SK-N-SH (cell line): ENCODE results near the gene ZNF467. TPM values are rescaled to one million over a fixed set of nuclear protein-coding genes. Genes with fewer than 3 reads are reported as not detected.

Experiments
- CTCF ChIA-PET: fragments of 300-600, 350-600 bp; formaldehyde crosslinking; extraction: SDS; loops from one replicate; lab custom pipeline; 2021; lab: Yijun Ruan, JAX
- POLR2A ChIA-PET: fragments of 350-600 bp; sonication (Branson Sonifier 250); formaldehyde crosslinking; extraction: SDS; loops from one replicate; lab custom pipeline; 2020; ENCODE audit warnings: antibody characterized with exemption, inconsistent platforms; lab: Yijun Ruan, JAX
- DNase-seq: peaks from one replicate; pipeline ENCODE4 v3.0.0; 2012
- H2AFZ ChIP-seq: fragments of 200-600 bp; sonication (generic); 2 replicates; pipeline ENCODE4 v1.8.1; 2016; ENCODE audit warnings: antibody characterized with exemption, mild to moderate bottlenecking, low read depth
- H3F3A ChIP-seq: fragments of 200-600 bp; sonication (generic); replicated peaks from 2 replicates; pipeline ENCODE3; 2016; ENCODE audit warnings: antibody characterized with exemption, mild to moderate bottlenecking; ENCODE audit not compliant: insufficient read depth
- H3K27ac ChIP-seq, 2 experiments: fragments of 200-500 bp in 1 of 2; fragments of 200-600 bp in 1 of 2; sonication (Bioruptor generic) in 1 of 2; sonication (generic), shearing (Covaris generic) in 1 of 2; 2 replicates each; pipeline versions ENCODE4 v1.5.1 to v1.6.1; 2014 to 2016; ENCODE audit warnings: low read depth in 2 of 2, inconsistent platforms in 1 of 2, low read length in 1 of 2, mild to moderate bottlenecking in 1 of 2, mixed read lengths in 1 of 2
- H3K27me3 ChIP-seq: fragments of 200-600 bp; sonication (generic), shearing (Covaris generic); 2 replicates; pipeline ENCODE4 v1.6.1; 2016; ENCODE audit warnings: mixed run types; ENCODE audit not compliant: insufficient read depth
- H3K36me3 ChIP-seq, 2 experiments: fragments of 200-500 bp in 1 of 2; fragments of 200-600 bp in 1 of 2; sonication (Bioruptor generic) in 1 of 2; sonication (generic) in 1 of 2; replicated peaks in 1 of 2; 2 replicates each; pipeline versions ENCODE3 to v1.5.1; 2014 to 2016; ENCODE audit warnings: low read length in 1 of 2, mild to moderate bottlenecking in 1 of 2; ENCODE audit not compliant: insufficient read depth in 2 of 2, control insufficient read depth in 1 of 2
- H3K4me1 ChIP-seq, 2 experiments: fragments of 200-500 bp in 1 of 2; fragments of 200-600 bp in 1 of 2; sonication (Bioruptor generic) in 1 of 2; sonication (generic), shearing (Covaris generic) in 1 of 2; 2 replicates each; pipeline versions ENCODE4 v1.5.1 to v1.6.1; 2014 to 2016; ENCODE audit warnings: low read depth in 1 of 2, low read length in 1 of 2, mixed run types in 1 of 2; ENCODE audit not compliant: insufficient read depth in 2 of 2, control insufficient read depth in 1 of 2
- H3K4me2 ChIP-seq: fragments of 200-600 bp; sonication (generic), shearing (Covaris generic); 2 replicates; pipeline ENCODE4 v1.6.1; 2017; ENCODE audit warnings: mixed run types
- H3K4me3 ChIP-seq, 2 experiments: fragments of 200-500 bp in 1 of 2; fragments of 200-600 bp in 1 of 2; sonication (Bioruptor generic) in 1 of 2; sonication (generic), shearing (Covaris generic) in 1 of 2; 2 replicates each; pipeline versions ENCODE4 v1.5.1 to v1.8.1; 2014 to 2016; ENCODE audit warnings: low read depth in 2 of 2, inconsistent platforms in 1 of 2, low read length in 1 of 2, mild to moderate bottlenecking in 1 of 2, mixed read lengths in 1 of 2, moderate library complexity in 1 of 2
- H3K79me2 ChIP-seq: fragments of 200-600 bp; sonication (generic); 2 replicates; pipeline ENCODE4 v1.8.1; 2017; ENCODE audit warnings: mild to moderate bottlenecking; ENCODE audit not compliant: insufficient read depth
- H3K9ac ChIP-seq: fragments of 200-600 bp; sonication (generic); 2 replicates; pipeline ENCODE4 v1.6.1; 2017; ENCODE audit warnings: mixed run types
- H3K9me2 ChIP-seq: fragments of 200-600 bp; sonication (generic); 2 replicates; pipeline ENCODE4 v1.6.1; 2017; ENCODE audit warnings: mixed run types
- H3K9me3 ChIP-seq: fragments of 200-600 bp; sonication (generic); 2 replicates; pipeline ENCODE4 v1.6.1; 2017; ENCODE audit warnings: mixed run types, mild to moderate bottlenecking, moderate library complexity
- H4K20me1 ChIP-seq: fragments of 200-600 bp; sonication (generic); 2 replicates; pipeline ENCODE4 v1.6.1; 2017; ENCODE audit warnings: mild to moderate bottlenecking, mixed run types; ENCODE audit not compliant: insufficient read depth
- EP300 ChIP-seq, 2 experiments: IDR thresholded peaks; 2 replicates each; pipeline versions ENCODE4 v1.4.0 to v1.6.1; 2012; ENCODE audit warnings: borderline replicate concordance in 1 of 2, low read depth in 1 of 2, low read length in 1 of 2
- FOXJ3 ChIP-seq: sonication (generic); formaldehyde crosslinking; IDR thresholded peaks from 2 replicates; pipeline ENCODE4 v1.5.1; 2020; ENCODE audit warnings: mild to moderate bottlenecking, missing genetic modification reagents
- MEF2A ChIP-seq: IDR thresholded peaks from 2 replicates; pipeline ENCODE4 v1.4.0; 2012; ENCODE audit warnings: low read depth, borderline replicate concordance
- MXI1 ChIP-seq: IDR thresholded peaks from 2 replicates; pipeline ENCODE4 v1.6.1; 2012; ENCODE audit warnings: mild to moderate bottlenecking, low read depth, low read length, improper control_type of control experiment
- NFIC ChIP-seq: IDR thresholded peaks from 2 replicates; pipeline ENCODE4 v1.4.0; 2012; ENCODE audit warnings: borderline replicate concordance
- RXRA ChIP-seq: IDR thresholded peaks from 2 replicates; pipeline ENCODE4 v1.4.0; 2012; ENCODE audit warnings: low read depth, mild to moderate bottlenecking, borderline replicate concordance
- SIN3A ChIP-seq: IDR thresholded peaks from 2 replicates; pipeline ENCODE4 v1.6.1; 2012; ENCODE audit warnings: low read depth, mild to moderate bottlenecking, low read length, moderate library complexity, borderline replicate concordance
- SMC3 ChIP-seq: IDR thresholded peaks from 2 replicates; pipeline ENCODE4 v1.6.1; 2012; ENCODE audit warnings: low read depth, low read length, improper control_type of control experiment
- YY1 ChIP-seq: IDR thresholded peaks from 2 replicates; pipeline ENCODE4 v1.4.0; 2012; ENCODE audit warnings: low read depth, mild to moderate bottlenecking
- WGBS: methylation state at CpG from one replicate; pipeline ENCODE4 v1.1.6; 2017; ENCODE audit warnings: low lambda C conversion rate; 5-methylcytosine and 5-hydroxymethylcytosine counted together
- polyA plus RNA-seq, 3 experiments: library from polyadenylated mRNA; depleted of rRNA; stranded (reverse); fragments of >200 nt; gene quantifications; 2 replicates each; pipeline ENCODE4 v1.2.3, GENCODE V29; 2012
- TF ChIP-seq, protein P1 (sequence below): IDR thresholded peaks from 2 replicates; pipeline ENCODE4 v1.6.1; 2012; ENCODE audit warnings: mild to moderate bottlenecking, low read depth, low read length, moderate library complexity
- TF ChIP-seq, protein P2 (sequence below): IDR thresholded peaks from 2 replicates; pipeline ENCODE4 v1.4.0; 2012; ENCODE audit warnings: low read depth, borderline replicate concordance
- TF ChIP-seq, protein P3 (sequence below): fragments of 150-350 bp; IDR thresholded peaks from 2 replicates; pipeline ENCODE4 v1.6.1; 2017; ENCODE audit warnings: antibody characterized with exemption, low read length, low read depth, borderline replicate concordance
- TF ChIP-seq, protein P4 (sequence below): IDR thresholded peaks from 2 replicates; pipeline ENCODE4; 2012

ZNF467 gene
- polyA plus RNA-seq, 1 of the 3 experiments (the other 2 are of a cell fraction), result 4.1 TPM

DNA sequence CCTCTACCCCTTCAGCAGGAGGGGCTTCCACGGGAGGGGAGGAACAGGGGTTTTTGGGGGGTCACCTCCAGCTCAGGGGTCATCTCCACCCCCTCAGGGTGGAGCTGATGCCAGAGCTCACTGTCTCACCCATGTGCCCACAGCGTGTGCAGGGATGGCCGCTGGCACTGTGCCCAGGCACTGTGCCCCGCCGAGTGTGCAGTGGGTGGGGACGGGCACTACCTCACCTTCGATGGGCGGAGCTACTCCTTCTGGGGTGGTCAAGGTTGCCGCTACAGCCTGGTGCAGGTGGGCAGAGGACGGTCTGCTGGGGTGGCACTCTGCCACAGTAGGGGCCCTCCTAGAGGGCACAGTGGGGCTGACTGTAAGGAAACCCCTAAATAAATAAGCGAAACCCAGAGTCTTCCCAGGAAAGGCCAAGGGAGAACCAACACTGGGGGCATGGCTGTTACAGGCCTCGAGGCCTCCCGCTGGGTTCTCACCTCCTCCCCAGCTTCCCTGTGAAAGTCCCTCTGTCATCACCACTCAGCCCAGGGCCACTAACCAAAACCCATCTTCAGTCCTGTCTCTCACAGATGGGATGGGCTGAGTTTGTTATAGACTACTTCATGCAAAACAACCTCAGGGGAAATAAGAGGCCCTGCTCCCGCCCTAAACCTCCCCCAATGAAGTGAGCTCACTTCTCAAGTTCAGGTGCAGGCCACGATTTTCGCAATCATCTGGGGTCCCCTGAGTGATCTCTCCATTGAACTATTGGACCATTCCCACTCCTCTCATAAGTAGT is 7.4 kb upstream of the ZNF467 start:
- no peak overlapping the region for H3K4me3 ChIP-seq
- H3K4me2 ChIP-seq, result no peak overlapping the region
- H3K4me1 ChIP-seq, result peaks cover 0 to 37% of the 10 kb centered on the region in 2 experiments; a peak in 1 of 4 replicates
- 79% methylated on average over 8 of the region's 16 CpGs for WGBS
- H3K79me2 ChIP-seq, result no peaks in the 10 kb centered on the region
- no peaks in the 10 kb centered on the region for H3K36me3 ChIP-seq
- H3K9ac ChIP-seq, result no peak overlapping the region
- no peaks in the 10 kb centered on the region for H3K9me2 ChIP-seq
- ChIA-PET CTCF (interaction anchor here (0.8 to 12.5 kb wide), 3 partner anchors 9 to 26 kb away, joined by 6 to 132 read pairs (median 11); no protein-coding TSS in a partner anchor), POLR2A (no interaction called here)
- no peaks in the 10 kb centered on the region for H3F3A ChIP-seq
- H2AFZ ChIP-seq, result no peak overlapping the region
- TF ChIP-seq SIN3A, result no peak
- TF ChIP-seq, protein P1, sequence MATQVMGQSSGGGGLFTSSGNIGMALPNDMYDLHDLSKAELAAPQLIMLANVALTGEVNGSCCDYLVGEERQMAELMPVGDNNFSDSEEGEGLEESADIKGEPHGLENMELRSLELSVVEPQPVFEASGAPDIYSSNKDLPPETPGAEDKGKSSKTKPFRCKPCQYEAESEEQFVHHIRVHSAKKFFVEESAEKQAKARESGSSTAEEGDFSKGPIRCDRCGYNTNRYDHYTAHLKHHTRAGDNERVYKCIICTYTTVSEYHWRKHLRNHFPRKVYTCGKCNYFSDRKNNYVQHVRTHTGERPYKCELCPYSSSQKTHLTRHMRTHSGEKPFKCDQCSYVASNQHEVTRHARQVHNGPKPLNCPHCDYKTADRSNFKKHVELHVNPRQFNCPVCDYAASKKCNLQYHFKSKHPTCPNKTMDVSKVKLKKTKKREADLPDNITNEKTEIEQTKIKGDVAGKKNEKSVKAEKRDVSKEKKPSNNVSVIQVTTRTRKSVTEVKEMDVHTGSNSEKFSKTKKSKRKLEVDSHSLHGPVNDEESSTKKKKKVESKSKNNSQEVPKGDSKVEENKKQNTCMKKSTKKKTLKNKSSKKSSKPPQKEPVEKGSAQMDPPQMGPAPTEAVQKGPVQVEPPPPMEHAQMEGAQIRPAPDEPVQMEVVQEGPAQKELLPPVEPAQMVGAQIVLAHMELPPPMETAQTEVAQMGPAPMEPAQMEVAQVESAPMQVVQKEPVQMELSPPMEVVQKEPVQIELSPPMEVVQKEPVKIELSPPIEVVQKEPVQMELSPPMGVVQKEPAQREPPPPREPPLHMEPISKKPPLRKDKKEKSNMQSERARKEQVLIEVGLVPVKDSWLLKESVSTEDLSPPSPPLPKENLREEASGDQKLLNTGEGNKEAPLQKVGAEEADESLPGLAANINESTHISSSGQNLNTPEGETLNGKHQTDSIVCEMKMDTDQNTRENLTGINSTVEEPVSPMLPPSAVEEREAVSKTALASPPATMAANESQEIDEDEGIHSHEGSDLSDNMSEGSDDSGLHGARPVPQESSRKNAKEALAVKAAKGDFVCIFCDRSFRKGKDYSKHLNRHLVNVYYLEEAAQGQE, result no peak
- TF ChIP-seq, protein P2, sequence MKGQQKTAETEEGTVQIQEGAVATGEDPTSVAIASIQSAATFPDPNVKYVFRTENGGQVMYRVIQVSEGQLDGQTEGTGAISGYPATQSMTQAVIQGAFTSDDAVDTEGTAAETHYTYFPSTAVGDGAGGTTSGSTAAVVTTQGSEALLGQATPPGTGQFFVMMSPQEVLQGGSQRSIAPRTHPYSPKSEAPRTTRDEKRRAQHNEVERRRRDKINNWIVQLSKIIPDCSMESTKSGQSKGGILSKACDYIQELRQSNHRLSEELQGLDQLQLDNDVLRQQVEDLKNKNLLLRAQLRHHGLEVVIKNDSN, result no peak
- H3K9me3 ChIP-seq, result no peaks in the 10 kb centered on the region
- H3K27ac ChIP-seq, result no peak overlapping the region
- DNase-seq, result no peak
- no peaks in the 10 kb centered on the region for H4K20me1 ChIP-seq
- no peaks in the 10 kb centered on the region for H3K27me3 ChIP-seq

DNA sequence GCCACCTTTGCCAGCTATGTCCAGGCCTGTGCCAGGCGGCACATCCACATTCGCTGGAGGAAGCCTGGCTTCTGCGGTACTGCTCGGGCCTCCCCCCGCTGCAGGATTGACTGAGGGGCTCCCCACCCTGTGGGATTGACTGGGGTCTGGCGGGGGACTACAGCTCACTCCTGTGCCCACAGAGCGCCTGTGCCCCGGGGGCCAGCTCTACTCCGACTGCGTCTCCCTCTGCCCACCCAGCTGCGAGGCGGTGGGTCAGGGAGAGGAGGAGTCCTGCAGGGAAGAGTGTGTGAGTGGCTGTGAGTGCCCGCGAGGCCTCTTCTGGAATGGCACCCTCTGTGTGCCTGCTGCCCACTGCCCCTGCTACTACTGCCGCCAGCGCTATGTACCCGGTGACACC is 6.7 kb upstream of the ZNF467 start:
- ChIA-PET POLR2A (no interaction called here), CTCF (interaction anchor here (0.8 to 12.5 kb wide), 5 partner anchors 9 to 38 kb away, joined by 5 to 132 read pairs (median 8); no protein-coding TSS in a partner anchor)
- H3K4me1 ChIP-seq, result peaks cover 0 to 44% of the 10 kb centered on the region in 2 experiments; a peak in 1 of 4 replicates
- H3K27ac ChIP-seq, result no peak overlapping the region
- H3K27me3 ChIP-seq, result no peaks in the 10 kb centered on the region
- DNase-seq, result no peak
- H3K9me3 ChIP-seq, result no peaks in the 10 kb centered on the region
- no peak overlapping the region for H3K9ac ChIP-seq
- H3K79me2 ChIP-seq, result no peaks in the 10 kb centered on the region
- no peaks in the 10 kb centered on the region for H3K9me2 ChIP-seq
- H3K36me3 ChIP-seq, result no peaks in the 10 kb centered on the region
- H3F3A ChIP-seq, result peaks cover 6% of the 10 kb centered on the region
- WGBS, result 88% methylated on average over 9 of the region's 17 CpGs
- H3K4me3 ChIP-seq, result no peak overlapping the region
- H2AFZ ChIP-seq, result no peak overlapping the region
- TF ChIP-seq SMC3 (no peak), RXRA (no peak), EP300 (IDR thresholded peaks at IDR 0.05; ENCODE audit: borderline replicate concordance in 1 of 2, low read depth in 1 of 2, low read length in 1 of 2) (no peak), YY1 (no peak), MXI1 (no peak), NFIC (no peak), FOXJ3 (no peak), MEF2A (no peak)
- TF ChIP-seq, protein P3, sequence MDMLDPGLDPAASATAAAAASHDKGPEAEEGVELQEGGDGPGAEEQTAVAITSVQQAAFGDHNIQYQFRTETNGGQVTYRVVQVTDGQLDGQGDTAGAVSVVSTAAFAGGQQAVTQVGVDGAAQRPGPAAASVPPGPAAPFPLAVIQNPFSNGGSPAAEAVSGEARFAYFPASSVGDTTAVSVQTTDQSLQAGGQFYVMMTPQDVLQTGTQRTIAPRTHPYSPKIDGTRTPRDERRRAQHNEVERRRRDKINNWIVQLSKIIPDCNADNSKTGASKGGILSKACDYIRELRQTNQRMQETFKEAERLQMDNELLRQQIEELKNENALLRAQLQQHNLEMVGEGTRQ, result no peak
- TF ChIP-seq, protein P4, sequence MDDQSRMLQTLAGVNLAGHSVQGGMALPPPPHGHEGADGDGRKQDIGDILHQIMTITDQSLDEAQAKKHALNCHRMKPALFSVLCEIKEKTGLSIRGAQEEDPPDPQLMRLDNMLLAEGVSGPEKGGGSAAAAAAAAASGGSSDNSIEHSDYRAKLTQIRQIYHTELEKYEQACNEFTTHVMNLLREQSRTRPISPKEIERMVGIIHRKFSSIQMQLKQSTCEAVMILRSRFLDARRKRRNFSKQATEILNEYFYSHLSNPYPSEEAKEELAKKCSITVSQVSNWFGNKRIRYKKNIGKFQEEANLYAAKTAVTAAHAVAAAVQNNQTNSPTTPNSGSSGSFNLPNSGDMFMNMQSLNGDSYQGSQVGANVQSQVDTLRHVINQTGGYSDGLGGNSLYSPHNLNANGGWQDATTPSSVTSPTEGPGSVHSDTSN, result no peak
- H3K4me2 ChIP-seq, result no peak overlapping the region
- H4K20me1 ChIP-seq, result no peaks in the 10 kb centered on the region
